Subcutaneous abdominal adipose tissue (tissue), 5 donors: ENCODE measurements around the gene TRPM4.
"Not testable (repeated sequence)": the region's sequence is repeated elsewhere in the genome, so short reads cannot be mapped to it uniquely, and the experiment has no call there.

ENCODE experiments used
- H3K27ac ChIP-seq: one replicate; pipeline ENCODE4 v1.7.0; 2013; ENCODE audit warnings: low read depth, mild to moderate bottlenecking, inconsistent platforms, low read length, moderate library complexity
- H3K27me3 ChIP-seq, 5 donors: one replicate each; pipeline ENCODE4 v1.7.0; 2013; ENCODE audit warnings: low read length in 5 of 5, inconsistent platforms in 1 of 5; ENCODE audit not compliant: control insufficient read depth in 5 of 5, insufficient read depth in 4 of 5
- H3K36me3 ChIP-seq, 5 donors: one replicate each; pipeline ENCODE4 v1.7.0; 2013; ENCODE audit warnings: low read length in 5 of 5; ENCODE audit not compliant: control insufficient read depth in 5 of 5, insufficient read depth in 5 of 5
- H3K4me1 ChIP-seq, 5 donors: one replicate each; pipeline ENCODE4 v1.7.0; 2013; ENCODE audit warnings: low read length in 5 of 5, mild to moderate bottlenecking in 3 of 5, moderate library complexity in 1 of 5; ENCODE audit not compliant: control insufficient read depth in 5 of 5, insufficient read depth in 5 of 5
- H3K4me3 ChIP-seq, 5 donors: one replicate each; pipeline ENCODE4 v1.7.0; 2013; ENCODE audit warnings: low read length in 5 of 5, low read depth in 1 of 5
- H3K9ac ChIP-seq, 5 donors: one replicate each; pipeline ENCODE4 v1.7.0; 2013; ENCODE audit warnings: low read length in 5 of 5, mild to moderate bottlenecking in 4 of 5, moderate library complexity in 3 of 5
- H3K9me3 ChIP-seq, 5 donors: one replicate each; pipeline ENCODE4 v1.7.0; 2013; ENCODE audit warnings: low read length in 5 of 5; ENCODE audit not compliant: control insufficient read depth in 5 of 5
- donor health status: healthy.
- donor health status: healthy.
- donor health status: healthy.
- donor health status: healthy.
- donor health status: healthy.

The TRPM4 gene

GRCh38 chr19:49140951-49141350 lies 16.6 kb upstream of the TRPM4 start:
- H3K9me3 ChIP-seq = no peaks in the 10 kb centered on the region
- H3K36me3 ChIP-seq = no peaks in the 10 kb centered on the region
- H3K4me1 ChIP-seq = peaks cover 1 to 15% (median 14%) of the 10 kb centered on the region in 5 donors

DNA sequence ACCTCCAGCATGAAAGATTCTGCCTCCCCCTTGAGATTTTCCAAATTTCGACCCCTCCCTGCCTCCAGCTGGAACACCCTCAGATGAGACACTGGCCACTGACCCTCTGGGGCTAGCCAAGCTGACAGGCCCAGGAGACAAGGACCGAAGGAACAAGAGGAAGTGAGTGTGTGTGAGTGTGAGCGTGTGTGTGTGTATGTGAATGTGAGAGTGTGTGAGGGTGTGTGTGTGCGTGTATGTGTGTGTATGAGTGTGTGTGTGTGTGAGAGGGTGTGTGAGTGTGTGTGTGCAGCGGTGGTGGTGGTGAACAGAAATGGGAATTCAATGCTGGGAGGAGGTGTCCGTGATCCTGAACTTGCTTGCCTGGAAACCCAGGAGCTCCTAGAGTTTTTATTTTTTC lies 16.2 kb upstream of the TRPM4 start:
- Histone ChIP-seq H3K27me3 (peaks cover 0 to 7% (median 5%) of the 10 kb centered on the region in 5 donors), H3K4me3 (no peak overlapping the region), H3K9me3 (no peaks in the 10 kb centered on the region), H3K36me3 (no peaks in the 10 kb centered on the region), H3K4me1 (peaks cover 1 to 19% (median 17%) of the 10 kb centered on the region in 5 donors), H3K9ac (no peak overlapping the region), H3K27ac (no peak overlapping the region)

More at GRCh38 chr19:49140951-49141350, 16.6 kb upstream of the TRPM4 start:
- H3K27me3 ChIP-seq = peaks cover 2 to 9% (median 5%) of the 10 kb centered on the region in 5 donors
- no peak overlapping the region for H3K27ac ChIP-seq
- H3K4me3 ChIP-seq = no peak overlapping the region
- no peak overlapping the region for H3K9ac ChIP-seq

DNA sequence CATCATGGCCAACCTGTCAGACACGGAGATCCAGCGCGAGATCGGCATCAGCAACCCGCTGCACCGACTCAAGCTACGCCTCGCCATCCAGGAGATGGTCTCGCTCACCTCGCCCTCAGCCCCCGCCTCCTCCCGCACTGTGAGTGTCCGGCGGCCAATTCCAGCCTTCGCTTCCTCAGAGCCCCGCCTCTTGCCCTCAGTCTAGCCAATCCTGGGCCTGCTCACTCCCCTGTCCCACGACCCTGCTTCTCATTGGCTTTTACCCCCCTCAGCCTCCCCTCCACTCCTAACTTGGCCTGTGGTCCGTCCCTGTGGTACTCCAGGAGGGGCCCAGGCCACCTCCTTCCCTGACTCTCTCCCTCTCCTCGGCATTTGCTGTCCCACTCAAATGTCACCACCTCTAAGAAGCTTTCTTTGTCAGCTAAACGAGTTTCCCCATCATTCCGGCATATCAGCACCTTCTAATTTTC lies 14.7 kb upstream of the TRPM4 start:
- H3K27ac ChIP-seq = no peak overlapping the region
- H3K9ac ChIP-seq = peak overlapping the region in 1 of 5 donors; percentile 37

GRCh38 chr19:49145573-49146407 lies 11.8 kb upstream of the TRPM4 start:
- peaks cover 2 to 51% (median 45%) of the 10 kb centered on the region in 5 donors for H3K4me1 ChIP-seq
- peak overlapping the region; percentile 21 to 40 (median 35) for H3K4me3 ChIP-seq
- peaks cover 0 to 14% (median 0%) of the 10 kb centered on the region in 5 donors for H3K27me3 ChIP-seq
- no peak overlapping the region for H3K27ac ChIP-seq
- H3K9ac ChIP-seq = no peak overlapping the region
- no peaks in the 10 kb centered on the region for H3K36me3 ChIP-seq
- H3K9me3 ChIP-seq = no peaks in the 10 kb centered on the region

More for the DNA sequence above, 14.7 kb upstream of the TRPM4 start:
- H3K9me3 ChIP-seq = no peaks in the 10 kb centered on the region
- no peaks in the 10 kb centered on the region for H3K36me3 ChIP-seq
- peaks cover 0 to 24% (median 19%) of the 10 kb centered on the region in 5 donors for H3K4me1 ChIP-seq
- H3K4me3 ChIP-seq = peak overlapping the region; percentile 54 to 69 (median 67)
- peaks cover 0 to 7% (median 0%) of the 10 kb centered on the region in 5 donors for H3K27me3 ChIP-seq

DNA sequence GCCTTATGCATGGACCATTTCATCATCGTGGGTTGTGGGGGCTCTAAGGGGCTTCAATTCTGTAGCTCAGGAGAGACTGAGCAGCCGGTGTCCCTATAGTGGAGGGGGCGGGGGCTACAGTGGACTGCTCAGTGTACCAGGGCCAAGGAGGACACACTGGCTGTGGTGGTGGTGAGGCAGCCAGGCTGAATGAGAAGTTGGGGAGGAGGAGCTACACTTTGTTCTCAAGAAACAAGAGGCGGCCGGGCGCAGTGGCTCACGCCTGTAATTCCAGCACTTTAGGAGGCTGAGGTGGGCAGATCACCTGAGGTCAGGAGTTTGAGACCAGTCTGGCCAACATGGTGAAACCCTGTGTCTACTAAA lies 11.2 kb upstream of the TRPM4 start:
- peak overlapping the region in 3 of 5 donors; percentile 21 to 39 (median 35) for H3K4me3 ChIP-seq
- not testable (repeated sequence) for H3K27ac ChIP-seq, H3K36me3 ChIP-seq, H3K9me3 ChIP-seq, H3K9ac ChIP-seq
- peaks cover 4 to 57% (median 51%) of the 10 kb centered on the region in 5 donors for H3K4me1 ChIP-seq
- H3K27me3 ChIP-seq = peaks cover 0 to 14% (median 0%) of the 10 kb centered on the region in 5 donors

- peaks cover 5 to 55% (median 49%) of the 10 kb centered on the region in 5 donors for H3K4me1 ChIP-seq
- no peaks in the 10 kb centered on the region for H3K9me3 ChIP-seq
- peak overlapping the region in 4 of 5 donors; percentile 44 to 80 (median 76) for H3K4me3 ChIP-seq
- H3K27me3 ChIP-seq = peaks cover 0 to 9% (median 0%) of the 10 kb centered on the region in 5 donors
- no peaks in the 10 kb centered on the region for H3K36me3 ChIP-seq
- peak overlapping the region in 3 of 5 donors; percentile 42 to 66 (median 56) for H3K9ac ChIP-seq
- H3K27ac ChIP-seq = peak overlapping the region; percentile 55
Observed at GRCh38 chr19:49148044-49148682, 9.4 kb upstream of the TRPM4 start.

DNA sequence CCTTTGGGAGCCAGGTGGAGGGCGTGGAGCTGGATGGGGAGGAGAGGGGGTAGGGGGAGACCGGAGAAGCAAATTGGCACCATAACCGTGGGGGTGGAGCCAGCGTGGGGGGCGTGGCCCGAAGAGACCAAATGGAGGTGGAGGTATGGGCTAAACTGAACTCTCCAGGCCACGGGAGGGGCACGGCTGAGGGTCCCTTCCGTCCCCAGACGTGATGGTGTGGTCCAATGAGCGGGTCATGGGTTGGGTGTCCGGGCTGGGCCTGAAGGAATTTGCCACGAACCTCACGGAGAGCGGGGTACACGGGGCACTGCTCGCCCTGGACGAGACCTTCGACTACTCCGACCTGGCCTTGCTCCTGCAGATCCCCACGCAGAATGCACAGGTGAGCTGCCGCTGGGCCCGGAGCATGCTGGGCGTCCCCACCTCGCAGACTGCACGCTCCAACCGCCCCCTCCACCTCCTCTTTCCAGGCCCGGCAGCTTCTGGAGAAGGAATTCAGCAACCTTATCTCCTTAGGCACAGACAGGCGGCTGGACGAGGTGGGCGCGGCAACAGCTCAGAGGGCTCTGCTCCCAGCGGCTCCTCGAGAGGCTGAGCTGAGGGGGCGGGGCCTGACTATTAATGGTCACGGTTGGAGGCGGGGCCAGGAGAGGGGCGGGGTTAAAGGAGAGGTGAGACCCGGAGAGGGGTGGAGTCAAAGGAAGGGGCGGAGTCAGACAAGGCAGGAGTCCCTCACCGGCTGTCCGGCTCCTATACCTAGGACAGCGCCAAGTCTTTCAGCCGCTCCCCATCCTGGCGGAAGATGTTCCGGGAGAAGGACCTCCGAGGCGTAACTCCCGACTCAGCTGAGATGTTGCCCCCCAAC lies 8.6 kb upstream of the TRPM4 start:
- peaks cover 0 to 9% (median 0%) of the 10 kb centered on the region in 5 donors for H3K27me3 ChIP-seq
- H3K4me1 ChIP-seq = peaks cover 5 to 54% (median 49%) of the 10 kb centered on the region in 5 donors

DNA sequence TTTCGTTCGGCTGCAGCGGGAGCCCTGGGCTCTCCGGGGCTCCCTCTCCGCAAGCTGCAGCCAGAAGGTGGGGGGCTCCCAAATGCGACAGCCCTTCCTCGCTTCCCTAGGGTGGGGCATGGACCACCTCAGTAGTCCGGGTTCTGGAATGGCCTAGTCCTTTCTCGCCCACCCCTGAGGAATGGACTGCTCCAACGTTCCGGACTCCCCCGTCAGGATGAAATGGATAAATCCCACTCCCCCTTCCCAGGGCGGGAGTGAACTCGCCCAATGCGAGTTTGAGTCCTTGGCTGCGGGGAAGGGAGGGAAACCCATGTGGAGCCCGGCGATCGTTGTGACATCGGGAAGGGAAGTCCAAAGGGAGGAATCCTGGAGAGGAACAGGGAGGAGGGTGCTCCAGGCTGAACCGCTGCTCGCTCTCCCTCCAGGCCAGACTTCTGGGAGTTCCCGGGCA lies 7.9 kb upstream of the TRPM4 start:
- peak overlapping the region; percentile 66 to 92 (median 77) for H3K4me3 ChIP-seq
- peak overlapping the region; percentile 55 for H3K27ac ChIP-seq
- H3K36me3 ChIP-seq = no peaks in the 10 kb centered on the region
- peaks cover 0 to 9% (median 0%) of the 10 kb centered on the region in 5 donors for H3K27me3 ChIP-seq
- H3K9me3 ChIP-seq = no peaks in the 10 kb centered on the region
- peak overlapping the region in 4 of 5 donors; percentile 55 to 78 (median 72) for H3K9ac ChIP-seq
- peaks cover 5 to 54% (median 49%) of the 10 kb centered on the region in 5 donors for H3K4me1 ChIP-seq

More for the DNA sequence above, 8.6 kb upstream of the TRPM4 start:
- Histone ChIP-seq H3K9ac (peak overlapping the region in 3 of 5 donors; percentile 68 to 78 (median 75)), H3K36me3 (no peaks in the 10 kb centered on the region), H3K9me3 (no peaks in the 10 kb centered on the region), H3K27ac (peak overlapping the region; percentile 55), H3K4me3 (peak overlapping the region; percentile 66 to 92 (median 77))
